H1 (cell line): ENCODE results near the gene MAP7D2. TPM values are rescaled to one million over a fixed set of nuclear protein-coding genes. Genes with fewer than 3 reads are reported as not detected.

ENCODE experiments used
- CTCF ChIA-PET: fragments of 300-600 bp; sonication (Branson Sonifier 250); formaldehyde crosslinking; loops from one replicate; lab custom pipeline; 2021; ENCODE audit not compliant: partially characterized antibody; lab: Charles Lee
- POLR2A ChIA-PET: fragments of 300-600 bp; sonication (Branson Sonifier 250); formaldehyde crosslinking; loops from one replicate; lab custom pipeline; 2021; ENCODE audit warnings: inconsistent platforms; ENCODE audit not compliant: partially characterized antibody; lab: Charles Lee
- DNase-seq, 2 experiments: peaks; one replicate each; pipeline versions ENCODE4 v3.0.0 to v3.0.0-alpha.2; 2010 to 2022; ENCODE audit warnings: low spot score in 2 of 2, low read depth in 1 of 2, mixed read lengths in 1 of 2
- FAIRE-seq: peaks from 2 replicates; lab custom pipeline; 2011; peaks lifted over from hg19 to GRCh38; lab: Jason Lieb, UNC
- H2AFZ ChIP-seq: 2 replicates; pipeline ENCODE4 v1.8.1; 2012; ENCODE audit warnings: low read length, inconsistent platforms
- H2AK5ac ChIP-seq: 2 replicates; pipeline ENCODE4 v1.6.1; 2013; ENCODE audit warnings: low read depth, low read length
- H2BK120ac ChIP-seq: replicated peaks from 2 replicates; pipeline ENCODE3; 2013; ENCODE audit warnings: low read depth, low read length, inconsistent platforms
- H2BK12ac ChIP-seq: 2 replicates; pipeline ENCODE4 v1.6.1; 2013; ENCODE audit warnings: low read depth, low read length
- H2BK15ac ChIP-seq: 2 replicates; pipeline ENCODE4 v1.6.1; 2013; ENCODE audit warnings: low read length
- H2BK20ac ChIP-seq: 2 replicates; pipeline ENCODE4 v1.6.1; 2013; ENCODE audit warnings: low read length
- H2BK5ac ChIP-seq: 2 replicates; pipeline ENCODE4 v1.6.1; 2013; ENCODE audit warnings: low read depth, low read length
- H3K14ac ChIP-seq: 2 replicates; pipeline ENCODE4 v1.6.1; 2013; ENCODE audit warnings: inconsistent platforms; ENCODE audit not compliant: insufficient read length
- H3K18ac ChIP-seq: 2 replicates; pipeline ENCODE4 v1.6.1; 2013; ENCODE audit warnings: low read length; ENCODE audit errors: extremely low read depth
- H3K23ac ChIP-seq: 2 replicates; pipeline ENCODE4 v1.6.1; 2013; ENCODE audit warnings: inconsistent platforms; ENCODE audit not compliant: insufficient read length
- H3K23me2 ChIP-seq: 2 replicates; pipeline ENCODE4 v1.6.1; 2013; ENCODE audit warnings: low read depth, low read length
- H3K27ac ChIP-seq: 2 replicates; pipeline ENCODE4 v1.6.1; 2011; ENCODE audit warnings: low read depth, low read length, inconsistent platforms
- H3K27me3 ChIP-seq, 4 experiments: replicated peaks in 1 of 4; 1 replicate in 1 of 4; 2 replicates in 3 of 4; pipeline versions ENCODE4 v1.6.1 to v1.8.1; 2011 to 2013; ENCODE audit warnings: low read length in 3 of 4, mild to moderate bottlenecking in 3 of 4, inconsistent platforms in 2 of 4, mixed read lengths in 2 of 4, moderate library complexity in 1 of 4; ENCODE audit not compliant: control insufficient read depth in 3 of 4, insufficient read depth in 3 of 4; ENCODE audit errors: extremely low read depth in 1 of 4
- H3K36me3 ChIP-seq, 4 experiments: 2 replicates each; pipeline versions ENCODE4 v1.6.1 to v1.8.1; 2011 to 2013; ENCODE audit warnings: mild to moderate bottlenecking in 4 of 4, low read length in 3 of 4, moderate library complexity in 2 of 4, control low read depth in 1 of 4, inconsistent platforms in 1 of 4; ENCODE audit not compliant: insufficient read depth in 4 of 4, control insufficient read depth in 2 of 4
- H3K4ac ChIP-seq: replicated peaks from 2 replicates; pipeline ENCODE3; 2013; ENCODE audit warnings: low read length, low read depth, mixed read lengths, inconsistent platforms; ENCODE audit not compliant: insufficient read length
- H3K4me1 ChIP-seq, 4 experiments: replicated peaks in 1 of 4; 1 replicate in 1 of 4; 2 replicates in 3 of 4; pipeline versions ENCODE4 v1.6.1 to v1.8.1; 2011 to 2013; ENCODE audit warnings: low read length in 3 of 4, inconsistent platforms in 2 of 4, mixed read lengths in 1 of 4; ENCODE audit not compliant: insufficient read depth in 4 of 4, control insufficient read depth in 3 of 4
- H3K4me2 ChIP-seq, 2 experiments: 2 replicates each; pipeline versions ENCODE4 v1.6.1 to v1.8.1; 2011 to 2013; ENCODE audit warnings: low read depth in 2 of 2, low read length in 2 of 2, control low read depth in 1 of 2, inconsistent platforms in 1 of 2, mild to moderate bottlenecking in 1 of 2; ENCODE audit not compliant: insufficient read depth in 1 of 2
- H3K4me3 ChIP-seq, 4 experiments: fragments of 200-600, 300-600 bp in 1 of 4; sonication (generic), shearing (Covaris generic), sonication (Bioruptor Twin) in 1 of 4; 2 replicates each; pipeline versions ENCODE4 v1.5.1 to v1.8.1; 2011 to 2016; ENCODE audit warnings: low read length in 4 of 4, low read depth in 3 of 4, control low read depth in 2 of 4, inconsistent platforms in 2 of 4, mild to moderate bottlenecking in 2 of 4, mixed read lengths in 1 of 4, moderate library complexity in 1 of 4; ENCODE audit not compliant: insufficient read depth in 2 of 4; ENCODE audit errors: extremely low read depth in 1 of 4
- H3K56ac ChIP-seq: replicated peaks from 2 replicates; pipeline ENCODE3; 2013; ENCODE audit warnings: low read depth, mild to moderate bottlenecking, mixed read lengths, low read length, inconsistent platforms; ENCODE audit not compliant: insufficient read length
- H3K79me1 ChIP-seq: 2 replicates; pipeline ENCODE4 v1.6.1; 2013; ENCODE audit warnings: low read depth, low read length, control low read depth
- H3K79me2 ChIP-seq, 2 experiments: 2 replicates each; pipeline versions ENCODE4 v1.6.1 to v1.8.1; 2012 to 2013; ENCODE audit warnings: low read length in 2 of 2, mild to moderate bottlenecking in 2 of 2, inconsistent platforms in 1 of 2; ENCODE audit not compliant: insufficient read depth in 2 of 2, control insufficient read depth in 1 of 2
- H3K9ac ChIP-seq, 4 experiments: replicated peaks in 1 of 4; 1 replicate in 1 of 4; 2 replicates in 3 of 4; pipeline versions ENCODE4 v1.6.1 to v1.8.1; 2011 to 2013; ENCODE audit warnings: low read depth in 3 of 4, low read length in 3 of 4, control low read depth in 2 of 4, mild to moderate bottlenecking in 2 of 4, moderate library complexity in 2 of 4, inconsistent platforms in 1 of 4; ENCODE audit errors: extremely low read depth in 1 of 4
- H3K9me3 ChIP-seq, 2 experiments: 2 replicates each; pipeline versions ENCODE4 v1.6.1 to v1.8.1; 2012 to 2013; ENCODE audit warnings: mild to moderate bottlenecking in 2 of 2, moderate library complexity in 2 of 2, control low read depth in 1 of 2, inconsistent platforms in 1 of 2, low read depth in 1 of 2, low read length in 1 of 2, mixed read lengths in 1 of 2; ENCODE audit not compliant: insufficient read depth in 2 of 2
- H4K20me1 ChIP-seq, 2 experiments: replicated peaks in 1 of 2; 2 replicates each; pipeline versions ENCODE3 to v1.8.1; 2011 to 2013; ENCODE audit warnings: inconsistent platforms in 2 of 2, low read length in 2 of 2, mild to moderate bottlenecking in 1 of 2; ENCODE audit not compliant: insufficient read depth in 2 of 2, control insufficient read depth in 1 of 2
- H4K5ac ChIP-seq: 2 replicates; pipeline ENCODE4 v1.6.1; 2013; ENCODE audit warnings: low read length, low read depth, mixed read lengths, inconsistent platforms; ENCODE audit not compliant: insufficient read length
- H4K8ac ChIP-seq: 2 replicates; pipeline ENCODE4 v1.8.0; 2013; ENCODE audit warnings: mild to moderate bottlenecking, moderate library complexity, low read length, inconsistent platforms; ENCODE audit not compliant: insufficient read depth; ENCODE audit errors: extremely low read depth
- H4K91ac ChIP-seq: replicated peaks from 2 replicates; pipeline ENCODE3; 2013; ENCODE audit warnings: low read length, mixed read lengths, inconsistent platforms; ENCODE audit not compliant: insufficient read length
- BACH1 ChIP-seq: IDR thresholded peaks from 2 replicates; pipeline ENCODE4 v1.6.1; 2012; ENCODE audit warnings: low read length, improper control_type of control experiment
- CEBPB ChIP-seq: IDR thresholded peaks from 2 replicates; pipeline ENCODE4 v1.6.1; 2012; ENCODE audit warnings: low read depth, low read length
- E2F6 ChIP-seq: IDR thresholded peaks from 2 replicates; pipeline ENCODE4 v1.6.1; 2012; ENCODE audit warnings: inconsistent platforms
- JUND ChIP-seq: IDR thresholded peaks from 2 replicates; pipeline ENCODE4 v1.6.1; 2011; ENCODE audit warnings: mild to moderate bottlenecking, improper control_type of control experiment, low read length
- PHF8 ChIP-seq: fragments of 200-600 bp; sonication (generic); conservative IDR thresholded peaks from 2 replicates; pipeline ENCODE4 v1.7.1; 2012; ENCODE audit warnings: low read depth, mild to moderate bottlenecking, inconsistent platforms, low read length, moderate library complexity
- SAP30 ChIP-seq: fragments of 300-600 bp; sonication (generic); IDR thresholded peaks from 2 replicates; pipeline ENCODE4 v1.7.1; 2012; ENCODE audit warnings: low read length, moderate library complexity, mild to moderate bottlenecking, inconsistent platforms; ENCODE audit not compliant: insufficient read depth, insufficient replicate concordance
- TAF7 ChIP-seq: optimal IDR thresholded peaks from 2 replicates; pipeline ENCODE3; 2011; ENCODE audit warnings: low read depth, mild to moderate bottlenecking, inconsistent platforms, low read length, moderate library complexity, borderline replicate concordance
- WGBS, 2 experiments: shearing (Covaris generic) in 1 of 2; methylation state at CpG; one replicate each; pipeline versions ENCODE4 v1.1.6 to v1.1.7; 2013 to 2015; ENCODE audit warnings: low lambda C conversion rate in 2 of 2, mixed read lengths in 2 of 2, inconsistent platforms in 1 of 2, low coverage in 1 of 2, missing lambda C conversion rate in 1 of 2; ENCODE audit not compliant: insufficient replicate concordance in 2 of 2, insufficient coverage in 1 of 2, insufficient read length in 1 of 2; ENCODE audit errors: extremely low coverage in 1 of 2, missing lambda C conversion rate in 1 of 2; 5-methylcytosine and 5-hydroxymethylcytosine counted together
- polyA plus RNA-seq, 7 experiments: library from polyadenylated mRNA; depleted of rRNA in 3 of 7; stranded (reverse) in 5 of 7; unstranded in 2 of 7; fragments of >200 nt in 5 of 7; fragments of 200-250 nt in 2 of 7; gene quantifications; 1 replicate in 5 of 7; 2 replicates in 1 of 7; 4 replicates in 1 of 7; pipeline versions ENCODE4 v1.2.1 to v1.2.3, GENCODE V29; 2011 to 2013; ENCODE audit warnings: missing spikeins in 2 of 7, mixed read lengths in 2 of 7
- total RNA-seq: library from RNA; stranded (reverse); fragmentation: NEBNext Ultra II Directional; extraction: Animal tissue kit (Norgen Biotek cat#: 25700); gene quantifications from 2 replicates; pipeline ENCODE4 v1.2.1, GENCODE V29; 2021
- TF ChIP-seq, protein P1 (sequence below), 3 experiments: IDR thresholded peaks; 1 replicate in 2 of 3; 2 replicates in 1 of 3; pipeline versions ENCODE4 v1.5.1 to v1.6.1; 2011; ENCODE audit warnings: low read length in 3 of 3, mild to moderate bottlenecking in 3 of 3, inconsistent platforms in 2 of 3, low read depth in 1 of 3, moderate library complexity in 1 of 3; ENCODE audit not compliant: insufficient read depth in 1 of 3; ENCODE audit errors: control extremely low read depth in 1 of 3

Gene MAP7D2
- total and polyA plus RNA-seq, 2 of the 8 experiments (the other 6 are each of a cell fraction or from before 2014, with no cell fraction given): 0.65 to 0.83 TPM

- ChIA-PET POLR2A (no interaction called here), CTCF (no interaction called here)
- no peak for TF ChIP-seq CEBPB
- TF ChIP-seq BACH1: no peak
- no peak for TF ChIP-seq PHF8
- TF ChIP-seq, protein P1, sequence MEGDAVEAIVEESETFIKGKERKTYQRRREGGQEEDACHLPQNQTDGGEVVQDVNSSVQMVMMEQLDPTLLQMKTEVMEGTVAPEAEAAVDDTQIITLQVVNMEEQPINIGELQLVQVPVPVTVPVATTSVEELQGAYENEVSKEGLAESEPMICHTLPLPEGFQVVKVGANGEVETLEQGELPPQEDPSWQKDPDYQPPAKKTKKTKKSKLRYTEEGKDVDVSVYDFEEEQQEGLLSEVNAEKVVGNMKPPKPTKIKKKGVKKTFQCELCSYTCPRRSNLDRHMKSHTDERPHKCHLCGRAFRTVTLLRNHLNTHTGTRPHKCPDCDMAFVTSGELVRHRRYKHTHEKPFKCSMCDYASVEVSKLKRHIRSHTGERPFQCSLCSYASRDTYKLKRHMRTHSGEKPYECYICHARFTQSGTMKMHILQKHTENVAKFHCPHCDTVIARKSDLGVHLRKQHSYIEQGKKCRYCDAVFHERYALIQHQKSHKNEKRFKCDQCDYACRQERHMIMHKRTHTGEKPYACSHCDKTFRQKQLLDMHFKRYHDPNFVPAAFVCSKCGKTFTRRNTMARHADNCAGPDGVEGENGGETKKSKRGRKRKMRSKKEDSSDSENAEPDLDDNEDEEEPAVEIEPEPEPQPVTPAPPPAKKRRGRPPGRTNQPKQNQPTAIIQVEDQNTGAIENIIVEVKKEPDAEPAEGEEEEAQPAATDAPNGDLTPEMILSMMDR (IDR thresholded peaks at IDR 0.05; ENCODE audit: control extremely low read depth in 1 of 3, insufficient read depth in 1 of 3, low read depth in 1 of 3, low read length in 3 of 3): no peak
- no peak for TF ChIP-seq E2F6
- TF ChIP-seq JUND: no peak
- TF ChIP-seq SAP30: no peak
- no peak for TF ChIP-seq TAF7
- Histone ChIP-seq H3K18ac (no peak overlapping the region), H3K27ac (no peak overlapping the region), H3K79me1 (no peaks in the 10 kb centered on the region), H3K79me2 (no peaks in the 10 kb centered on the region), H3K9me3 (no peaks in the 10 kb centered on the region), H2BK15ac (no peak overlapping the region), H3K4me2 (no peak overlapping the region), H2BK12ac (no peak overlapping the region), H4K8ac (no peak overlapping the region), H3K36me3 (peaks cover 0 to 54% (median 13%) of the 10 kb centered on the region in 4 experiments; a peak in 6 of 8 replicates), H3K14ac (no peak overlapping the region), H2AFZ (no peak overlapping the region), H3K23me2 (no peaks in the 10 kb centered on the region), H2BK120ac (no peak overlapping the region), H4K5ac (no peak overlapping the region), H3K4ac (no peak overlapping the region), H3K23ac (no peak overlapping the region), H2AK5ac (no peak overlapping the region), H2BK5ac (no peak overlapping the region), H3K4me1 (no peaks in the 10 kb centered on the region), H3K4me3 (no peak overlapping the region), H3K27me3 (no peaks in the 10 kb centered on the region), H2BK20ac (no peak overlapping the region), H4K91ac (no peak overlapping the region), H3K9ac (no peak overlapping the region), H3K56ac (no peak overlapping the region), H4K20me1 (no peaks in the 10 kb centered on the region)
- FAIRE-seq (no peak), DNase-seq (no peak)
- 82% methylated on average over 4 of the region's 4 CpGs; no CpG with 5 or more reads in 1 of the 2 experiments for WGBS, 2 experiments
Observed at GRCh38 chrX:20128670-20129069, 12.0 kb upstream of the MAP7D2 start.
